GM19452 (cell line): ENCODE results near the gene IKZF4.
"Not testable (repeated sequence)": the region's sequence is repeated elsewhere in the genome, so short reads cannot be mapped to it uniquely, and the experiment has no call there.

Experiments
- ATAC-seq: cut with Tn5 transposase; IDR thresholded peaks from one replicate; pipeline ENCODE4 v1.9.1; 2021; ENCODE audit not compliant: unreplicated experiment

The IKZF4 gene

DNA sequence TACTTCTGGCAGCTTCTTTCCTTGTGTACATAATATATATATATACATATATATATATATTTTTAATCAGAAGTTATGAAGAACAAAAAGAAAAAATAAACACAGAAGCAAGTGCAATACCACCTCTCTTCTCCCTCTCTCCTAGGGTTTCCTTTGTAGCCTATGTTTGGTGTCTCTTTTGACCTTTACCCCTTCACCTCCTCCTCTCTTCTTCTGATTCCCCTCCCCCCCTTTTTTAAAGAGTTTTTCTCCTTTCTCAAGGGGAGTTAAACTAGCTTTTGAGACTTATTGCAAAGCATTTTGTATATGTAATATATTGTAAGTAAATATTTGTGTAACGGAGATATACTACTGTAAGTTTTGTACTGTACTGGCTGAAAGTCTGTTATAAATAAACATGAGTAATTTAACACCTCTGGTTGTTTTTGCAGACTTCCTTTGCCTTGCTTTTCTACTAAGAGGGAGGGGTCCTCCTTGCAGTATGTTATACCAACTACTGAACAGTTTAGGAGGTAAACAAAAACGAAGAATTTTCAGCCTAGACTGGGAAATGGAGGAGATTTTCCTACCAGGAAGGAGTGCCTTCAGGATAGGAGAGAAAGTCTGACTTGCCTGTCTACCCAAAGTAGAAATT is 17.3 kb downstream of the IKZF4 start:
- no peak for ATAC-seq

- no peak for ATAC-seq
These were observed 19.3 kb downstream of the IKZF4 start for GRCh38 chr12:56040151-56040550.

DNA sequence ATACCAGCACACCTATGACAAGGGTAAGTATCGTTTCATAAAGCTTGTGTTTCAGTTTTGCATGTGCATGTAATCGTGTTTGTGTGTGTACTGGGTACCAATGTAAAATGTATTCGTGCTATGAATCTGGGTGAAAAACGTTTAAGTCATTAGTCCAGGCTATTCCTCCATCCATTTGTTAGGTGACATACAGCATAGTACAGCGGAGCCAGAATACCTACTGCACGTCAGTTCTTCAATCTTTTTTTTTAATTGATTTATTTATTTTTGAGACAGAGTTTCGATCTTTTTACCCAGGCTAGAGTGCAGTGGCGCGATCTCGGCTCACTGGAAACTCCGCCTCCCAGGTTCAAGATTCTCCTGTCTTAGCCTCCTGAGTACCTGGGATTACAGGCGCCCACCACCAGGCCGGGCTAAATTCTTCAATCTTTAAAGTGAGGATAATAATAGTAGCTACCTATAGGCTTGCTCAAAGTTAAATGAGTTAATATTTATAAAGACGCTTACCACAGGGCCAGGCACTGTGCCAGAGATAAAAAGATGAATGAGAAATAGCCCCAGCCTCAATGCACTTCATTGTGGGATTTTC is 20.2 kb downstream of the IKZF4 start:
- no peak for ATAC-seq

- ATAC-seq: peak; percentile 95
These were observed 20.9 kb downstream of the IKZF4 start, which contains the start of gene RPS26 for GRCh38 chr12:56041552-56042429. Gene RPS26 (plus strand): TSS chr12:56041918. CDS start chr12:56042167, 249 bp downstream.

DNA sequence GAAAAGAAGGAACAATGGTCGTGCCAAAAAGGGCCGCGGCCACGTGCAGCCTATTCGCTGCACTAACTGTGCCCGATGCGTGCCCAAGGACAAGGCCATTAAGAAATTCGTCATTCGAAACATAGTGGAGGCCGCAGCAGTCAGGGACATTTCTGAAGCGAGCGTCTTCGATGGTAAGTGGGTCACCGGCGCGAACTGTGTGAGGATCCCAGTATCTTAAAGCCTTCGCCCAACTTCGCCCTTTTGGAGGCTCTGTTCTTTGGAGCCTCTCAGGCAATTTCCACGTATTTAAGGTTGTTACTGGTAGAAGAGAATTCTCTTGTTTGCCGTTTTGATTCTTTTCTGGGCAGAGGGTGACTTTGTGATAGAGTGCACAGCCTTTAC is 21.6 kb downstream of the IKZF4 start:
- ATAC-seq: not testable (repeated sequence)

- ATAC-seq: no peak
These were observed 22.0 kb downstream of the IKZF4 start for GRCh38 chr12:56042843-56043242.

GRCh38 chr12:56046027-56046780 is 25.4 kb downstream of the IKZF4 start:
- ATAC-seq: no peak

- no peak for ATAC-seq
These were observed 32.6 kb downstream of the IKZF4 start for GRCh38 chr12:56053407-56053893.

DNA sequence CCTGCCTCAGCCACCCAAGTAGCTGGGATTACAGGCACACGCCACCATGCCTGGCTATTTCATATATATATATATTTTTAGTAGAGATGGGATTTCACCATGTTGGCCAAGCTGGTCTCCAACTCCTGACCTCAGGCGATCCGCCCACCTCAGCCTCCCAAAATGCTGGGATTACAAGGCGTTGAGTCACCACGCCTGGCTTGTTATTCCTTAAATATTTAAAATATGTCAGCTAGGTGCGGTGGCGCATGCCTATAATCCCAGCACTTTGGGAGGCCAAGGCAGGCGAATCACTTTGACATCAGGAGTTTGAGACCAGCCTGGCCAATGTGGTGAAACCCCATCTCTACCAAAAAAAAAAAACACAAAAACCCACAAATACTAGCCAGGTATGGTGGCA is 39.1 kb downstream of the IKZF4 start:
- not testable (repeated sequence) for ATAC-seq

DNA sequence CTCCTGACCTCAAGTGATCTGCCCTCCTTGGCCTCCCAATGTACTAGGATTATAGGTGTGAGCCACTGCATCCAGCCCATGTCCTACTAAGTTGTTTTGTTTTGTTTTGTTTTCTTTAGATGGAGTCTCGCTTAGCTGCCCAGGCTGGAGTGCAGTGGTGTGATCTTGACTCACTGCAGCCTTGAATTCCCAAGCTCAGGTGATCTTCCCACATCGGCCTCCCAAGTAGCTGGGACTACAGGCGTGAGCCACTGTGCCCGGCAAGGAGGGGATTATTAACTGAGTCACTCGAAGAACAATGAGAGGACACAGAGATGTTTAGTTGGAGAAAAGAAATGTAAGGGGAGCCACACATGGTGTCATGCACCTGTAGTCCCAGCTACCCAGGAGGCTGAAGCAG is 41.1 kb downstream of the IKZF4 start:
- ATAC-seq: no peak

DNA sequence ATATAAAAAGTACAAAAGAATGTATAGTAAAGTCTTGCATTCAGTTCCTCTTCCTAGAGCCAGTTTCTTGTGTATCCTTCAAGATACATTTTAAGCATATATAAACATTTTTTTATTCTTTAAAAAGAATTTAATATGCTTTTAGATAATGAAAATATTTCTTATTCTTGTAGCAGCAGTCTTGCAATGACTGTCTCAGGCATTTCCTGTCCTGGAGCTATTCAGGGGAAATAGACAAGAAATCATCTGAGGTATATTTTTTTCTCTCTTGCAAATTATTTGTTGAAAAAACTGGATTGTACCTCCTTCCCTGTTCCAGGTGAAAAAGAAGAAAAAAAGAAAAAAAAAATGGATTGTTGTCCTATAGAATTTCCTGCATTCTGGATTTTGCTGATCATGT is 42.2 kb downstream of the IKZF4 start:
- no peak for ATAC-seq

GRCh38 chr12:56071648-56072047 is 50.8 kb downstream of the IKZF4 start:
- ATAC-seq: no peak

DNA sequence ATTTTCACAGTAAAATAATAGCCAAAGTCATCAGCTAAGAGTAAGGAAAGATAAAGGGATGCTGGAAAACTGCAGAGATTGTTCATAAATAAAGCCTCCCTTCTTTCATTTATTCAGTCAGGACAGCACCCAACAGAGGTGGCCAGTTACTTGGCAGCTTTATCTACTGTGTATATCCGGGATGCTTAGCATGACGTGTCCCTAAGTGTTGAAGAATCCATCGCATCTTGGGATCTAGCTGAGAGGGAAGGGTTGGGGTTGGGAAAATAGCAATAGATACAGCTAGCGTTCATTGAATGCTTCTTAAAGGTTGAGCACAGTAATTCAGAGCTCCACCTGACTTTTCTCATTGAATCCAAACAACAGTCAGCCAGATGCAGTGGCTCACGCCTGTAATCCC is 53.6 kb downstream of the IKZF4 start:
- no peak for ATAC-seq

DNA sequence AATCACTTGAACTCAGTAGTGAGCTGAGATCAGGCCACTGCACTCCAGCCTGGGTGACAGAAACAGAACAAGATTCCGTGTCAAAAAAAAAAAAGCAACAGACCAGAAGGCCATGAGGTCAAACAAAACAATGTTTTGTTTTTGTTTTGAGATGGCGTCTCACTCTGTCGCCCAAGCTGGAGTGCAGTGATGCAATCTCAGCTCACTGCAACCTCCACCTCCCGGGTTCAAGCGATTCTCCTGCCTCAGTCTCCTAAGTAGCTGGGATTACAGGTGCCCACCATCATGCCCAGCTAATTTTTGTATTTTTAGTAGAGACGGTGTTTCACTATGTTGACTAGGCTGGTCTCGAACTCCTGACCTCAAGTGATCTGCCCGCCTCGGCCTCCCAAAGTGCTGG is 57.1 kb downstream of the IKZF4 start:
- ATAC-seq: not testable (repeated sequence)

GRCh38 chr12:56078427-56078826 is 57.6 kb downstream of the IKZF4 start:
- ATAC-seq: no peak

DNA sequence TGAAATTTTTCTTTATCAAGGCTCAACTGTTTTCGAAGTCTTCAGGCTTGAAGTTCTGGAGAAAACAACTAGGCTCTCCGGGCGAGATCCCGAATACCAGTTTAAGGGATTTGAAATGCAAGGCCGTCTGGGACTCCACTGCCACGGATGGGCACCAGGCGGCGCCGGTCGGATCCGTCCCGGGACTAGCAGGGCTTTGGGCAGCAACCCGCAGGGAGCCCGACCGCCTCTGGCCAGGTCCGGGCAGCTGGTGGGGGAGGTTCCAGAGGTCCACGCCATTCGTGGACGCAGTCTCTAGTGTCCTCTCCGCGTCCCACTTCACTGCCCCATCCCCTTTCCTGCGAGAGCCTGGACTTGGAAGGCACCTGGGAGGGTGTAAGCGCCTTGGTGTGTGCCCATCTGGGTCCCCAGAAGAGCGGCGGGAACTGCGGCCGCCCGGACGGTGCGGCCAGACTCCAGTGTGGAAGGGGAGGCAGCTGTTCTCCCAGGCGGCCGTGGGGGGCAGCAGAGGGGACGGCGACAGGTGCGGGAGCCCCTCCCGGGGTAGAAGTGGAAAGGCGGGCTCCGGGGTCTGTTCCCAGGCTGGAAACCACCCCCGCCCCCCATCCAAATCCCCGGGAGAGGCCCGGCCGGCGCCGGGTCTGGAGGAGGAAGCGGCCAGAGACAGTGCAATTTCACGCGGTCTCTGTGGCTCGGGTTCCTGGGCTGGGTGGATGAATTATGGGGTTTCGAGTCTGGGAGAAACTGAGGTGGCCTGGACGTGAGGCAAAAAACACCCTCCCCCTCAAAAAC is 58.3 kb downstream of the IKZF4 start:
- ATAC-seq: peak; percentile 67

DNA sequence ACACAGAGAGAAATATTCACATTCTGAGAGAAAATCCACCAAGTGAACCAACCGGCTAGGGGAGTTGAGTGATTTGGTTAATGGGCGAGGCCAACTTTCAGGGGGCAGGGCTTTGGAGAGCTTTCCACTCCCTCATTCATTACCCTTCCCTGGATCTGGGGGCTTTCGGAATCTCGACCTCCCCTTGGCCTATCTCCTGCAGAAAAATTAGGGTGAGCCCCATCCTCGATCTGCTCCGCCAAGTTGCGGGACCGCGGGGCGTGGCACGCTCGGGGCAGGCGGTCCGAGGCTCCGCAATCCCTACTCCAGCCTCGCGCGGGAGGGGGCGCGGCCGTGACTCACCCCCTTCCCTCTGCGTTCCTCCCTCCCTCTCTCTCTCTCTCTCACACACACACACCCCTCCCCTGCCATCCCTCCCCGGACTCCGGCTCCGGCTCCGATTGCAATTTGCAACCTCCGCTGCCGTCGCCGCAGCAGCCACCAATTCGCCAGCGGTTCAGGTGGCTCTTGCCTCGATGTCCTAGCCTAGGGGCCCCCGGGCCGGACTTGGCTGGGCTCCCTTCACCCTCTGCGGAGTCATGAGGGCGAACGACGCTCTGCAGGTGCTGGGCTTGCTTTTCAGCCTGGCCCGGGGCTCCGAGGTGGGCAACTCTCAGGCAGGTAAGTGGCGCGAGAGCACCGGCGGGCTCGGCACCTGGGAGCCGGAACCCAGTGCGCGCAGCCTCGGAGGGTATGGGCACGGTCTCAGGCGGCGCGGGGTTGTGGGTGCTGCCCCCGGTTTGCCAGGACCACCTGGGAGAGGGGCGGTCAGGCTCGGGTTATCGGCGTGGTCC is 59.1 kb downstream of the IKZF4 start, which contains the start of gene ERBB3:
ERBB3 (plus strand) TSS at position 443 of the 833 bp plus-strand sequence; CDS start at position 579, 136 bp downstream.
- ATAC-seq: peak; percentile 26

DNA sequence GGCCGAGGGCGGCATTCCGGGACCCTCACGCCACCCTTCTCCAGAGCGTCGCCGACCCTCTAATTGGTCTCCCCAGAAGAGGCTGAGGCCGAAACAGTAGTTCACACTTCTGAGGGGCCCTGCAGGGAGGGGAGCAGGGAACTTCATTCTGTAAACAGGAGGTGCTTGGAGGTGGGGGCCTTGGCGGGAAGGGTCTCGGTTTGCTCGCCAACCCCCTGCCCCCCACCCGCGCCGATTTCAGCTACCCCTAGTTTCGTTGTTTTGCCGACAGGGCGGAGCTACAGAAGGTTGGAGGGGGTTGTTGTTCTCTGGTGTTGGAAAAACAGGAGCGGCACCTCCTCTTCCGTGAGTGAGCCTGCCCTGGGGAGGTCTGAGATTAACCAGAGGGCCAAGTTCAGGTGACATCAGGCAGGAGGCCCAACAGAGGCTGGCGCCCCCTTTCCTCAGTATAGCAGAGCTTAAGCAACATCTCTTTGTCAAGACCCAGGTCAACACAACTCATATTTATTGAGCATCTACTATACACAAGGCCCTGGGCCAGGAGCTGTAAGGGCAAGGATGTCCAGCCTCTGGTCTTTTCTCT is 59.8 kb downstream of the IKZF4 start:
- no peak for ATAC-seq
